Endodermal cell (in vitro differentiated cells): ENCODE results near the gene GAL3ST2. TPM values are rescaled to one million over a fixed set of nuclear protein-coding genes. Genes with fewer than 3 reads are reported as not detected.
"Not testable (repeated sequence)": the region's sequence is repeated elsewhere in the genome, so short reads cannot be mapped to it uniquely, and the experiment has no call there.

Experiments
- DNase-seq: peaks from one replicate; pipeline ENCODE4 v3.0.0-alpha.2; 2017
- H3K27ac ChIP-seq: 2 replicates; pipeline ENCODE4 v1.5.1; 2013; ENCODE audit warnings: mild to moderate bottlenecking, low read depth, low read length, moderate library complexity
- H3K27me3 ChIP-seq: 2 replicates; pipeline ENCODE4 v1.6.1; 2013; ENCODE audit warnings: mild to moderate bottlenecking, low read length, moderate library complexity; ENCODE audit not compliant: insufficient read depth, control insufficient read depth, poor library complexity, severe bottlenecking
- H3K36me3 ChIP-seq: 2 replicates; pipeline ENCODE4 v1.7.0; 2013; ENCODE audit warnings: mild to moderate bottlenecking, low read length, moderate library complexity; ENCODE audit not compliant: control insufficient read depth, insufficient read depth
- H3K4me1 ChIP-seq: one replicate; pipeline ENCODE4 v1.7.0; 2013; ENCODE audit warnings: low read length; ENCODE audit not compliant: control insufficient read depth, insufficient read depth
- H3K4me3 ChIP-seq: 2 replicates; pipeline ENCODE4 v1.5.1; 2013; ENCODE audit warnings: mild to moderate bottlenecking, low read length, moderate library complexity
- H3K9ac ChIP-seq: 2 replicates; pipeline ENCODE4 v1.6.1; 2013; ENCODE audit warnings: mild to moderate bottlenecking, low read length, moderate library complexity; ENCODE audit not compliant: poor library complexity, severe bottlenecking; ENCODE audit errors: extremely low read depth
- H3K9me3 ChIP-seq: 2 replicates; pipeline ENCODE4 v1.6.1; 2013; ENCODE audit warnings: mild to moderate bottlenecking, low read length, moderate library complexity; ENCODE audit not compliant: control insufficient read depth
- H3K27ac Mint-ChIP-seq: 2 replicates; pipeline ENCODE4 v1.8.0; 2020; ENCODE audit warnings: mixed read lengths
- H3K27me3 Mint-ChIP-seq: 2 replicates; pipeline ENCODE4 v1.8.0; 2021; ENCODE audit warnings: mild to moderate bottlenecking, mixed read lengths; ENCODE audit not compliant: insufficient read depth
- H3K36me3 Mint-ChIP-seq: 2 replicates; pipeline ENCODE4 v1.8.0; 2020; ENCODE audit warnings: low read depth, mixed read lengths
- H3K4me1 Mint-ChIP-seq: 2 replicates; pipeline ENCODE4 v1.8.0; 2020; ENCODE audit warnings: mixed read lengths
- H3K4me3 Mint-ChIP-seq: 2 replicates; pipeline ENCODE4 v1.8.0; 2020; ENCODE audit warnings: mild to moderate bottlenecking, moderate library complexity, mixed read lengths
- H3K9me3 Mint-ChIP-seq: 2 replicates; pipeline ENCODE4 v1.8.0; 2020; ENCODE audit warnings: mild to moderate bottlenecking, mixed read lengths
- WGBS, 2 experiments: methylation state at CpG; one replicate each; pipeline versions ENCODE4 v1.1.5 to v1.1.7; 2013; ENCODE audit warnings: missing lambda C conversion rate in 2 of 2, mixed read lengths in 1 of 2; ENCODE audit not compliant: insufficient coverage in 1 of 2, insufficient read length in 1 of 2; 5-methylcytosine and 5-hydroxymethylcytosine counted together
- total RNA-seq, 2 donors: library from RNA; stranded (reverse); fragmentation: NEBNext Ultra II Directional in 1 of 2; extraction: Animal tissue kit (Norgen Biotek cat#: 25700) in 1 of 2; gene quantifications; 2 replicates in 1 of 2; 3 replicates in 1 of 2; pipeline ENCODE4 v1.2.1, GENCODE V29; 2021
- TF ChIP-seq, protein P1 (sequence below): fragments of 200-600 bp; sonication (generic); conservative IDR thresholded peaks from 2 replicates; pipeline ENCODE4 v1.5.0; 2021; ENCODE audit warnings: antibody characterized with exemption, mild to moderate bottlenecking

The GAL3ST2 gene
- total RNA-seq, 2 donors from 2014 or later: 0.57 to 0.91 TPM

DNA sequence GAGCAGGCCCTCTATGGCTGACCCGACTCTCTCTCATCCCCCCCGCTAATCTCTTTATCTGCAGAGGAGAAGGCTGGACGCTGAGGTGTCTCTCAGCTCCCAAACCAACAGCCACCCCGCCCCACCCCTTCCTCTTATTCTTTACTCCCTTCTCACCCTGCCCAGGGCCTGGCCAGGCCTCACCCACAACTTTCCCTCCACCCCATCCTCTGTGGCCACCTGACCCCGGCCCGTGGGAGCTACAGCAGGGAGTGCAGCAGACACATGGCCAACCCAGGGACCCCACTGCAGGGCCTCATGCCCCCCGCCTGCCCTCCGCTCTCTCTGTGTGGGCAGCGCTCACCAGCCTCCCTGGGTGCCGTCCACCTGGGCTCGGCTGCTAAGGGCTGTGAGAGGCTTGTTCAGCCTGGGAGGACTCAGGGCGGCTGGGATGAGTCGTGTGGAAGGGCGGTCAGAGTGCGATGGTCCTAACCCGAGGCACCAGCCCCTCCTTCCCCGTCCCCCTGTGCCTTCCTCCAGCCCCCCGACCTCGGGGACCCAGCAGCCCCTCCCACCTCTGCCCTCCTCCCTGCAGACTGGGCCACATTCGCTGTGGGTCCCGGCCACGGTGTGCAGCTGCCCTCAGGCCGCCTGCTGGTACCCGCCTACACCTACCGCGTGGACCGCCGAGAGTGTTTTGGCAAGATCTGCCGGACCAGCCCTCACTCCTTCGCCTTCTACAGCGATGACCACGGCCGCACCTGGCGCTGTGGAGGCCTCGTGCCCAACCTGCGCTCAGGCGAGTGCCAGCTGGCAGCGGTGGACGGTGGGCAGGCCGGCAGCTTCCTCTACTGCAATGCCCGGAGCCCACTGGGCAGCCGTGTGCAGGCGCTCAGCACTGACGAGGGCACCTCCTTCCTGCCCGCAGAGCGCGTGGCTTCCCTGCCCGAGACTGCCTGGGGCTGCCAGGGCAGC lies 39.1 kb downstream of the GAL3ST2 start:
- Histone ChIP-seq H3K4me1 (no peaks in the 10 kb centered on the region), H3K9ac (no peak overlapping the region), H3K27ac (no peak overlapping the region), H3K36me3 (no peaks in the 10 kb centered on the region), H3K27me3 (no peaks in the 10 kb centered on the region), H3K4me3 (no peak overlapping the region), H3K9me3 (no peaks in the 10 kb centered on the region)
- H3K36me3 Mint-ChIP-seq: no peaks in the 10 kb centered on the region
- peak overlapping the region; percentile 10 for H3K27ac Mint-ChIP-seq
- H3K4me1 Mint-ChIP-seq: peaks cover 4% of the 10 kb centered on the region
- no peaks in the 10 kb centered on the region for H3K9me3 Mint-ChIP-seq
- TF ChIP-seq, protein P1, sequence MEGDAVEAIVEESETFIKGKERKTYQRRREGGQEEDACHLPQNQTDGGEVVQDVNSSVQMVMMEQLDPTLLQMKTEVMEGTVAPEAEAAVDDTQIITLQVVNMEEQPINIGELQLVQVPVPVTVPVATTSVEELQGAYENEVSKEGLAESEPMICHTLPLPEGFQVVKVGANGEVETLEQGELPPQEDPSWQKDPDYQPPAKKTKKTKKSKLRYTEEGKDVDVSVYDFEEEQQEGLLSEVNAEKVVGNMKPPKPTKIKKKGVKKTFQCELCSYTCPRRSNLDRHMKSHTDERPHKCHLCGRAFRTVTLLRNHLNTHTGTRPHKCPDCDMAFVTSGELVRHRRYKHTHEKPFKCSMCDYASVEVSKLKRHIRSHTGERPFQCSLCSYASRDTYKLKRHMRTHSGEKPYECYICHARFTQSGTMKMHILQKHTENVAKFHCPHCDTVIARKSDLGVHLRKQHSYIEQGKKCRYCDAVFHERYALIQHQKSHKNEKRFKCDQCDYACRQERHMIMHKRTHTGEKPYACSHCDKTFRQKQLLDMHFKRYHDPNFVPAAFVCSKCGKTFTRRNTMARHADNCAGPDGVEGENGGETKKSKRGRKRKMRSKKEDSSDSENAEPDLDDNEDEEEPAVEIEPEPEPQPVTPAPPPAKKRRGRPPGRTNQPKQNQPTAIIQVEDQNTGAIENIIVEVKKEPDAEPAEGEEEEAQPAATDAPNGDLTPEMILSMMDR: no peak
- no peaks in the 10 kb centered on the region for H3K27me3 Mint-ChIP-seq
- H3K4me3 Mint-ChIP-seq: no peak overlapping the region
- peak; percentile 39 for DNase-seq
- 90 to 96% methylated on average over 30 to 48 of the region's 48 CpGs for WGBS, 2 experiments

DNA sequence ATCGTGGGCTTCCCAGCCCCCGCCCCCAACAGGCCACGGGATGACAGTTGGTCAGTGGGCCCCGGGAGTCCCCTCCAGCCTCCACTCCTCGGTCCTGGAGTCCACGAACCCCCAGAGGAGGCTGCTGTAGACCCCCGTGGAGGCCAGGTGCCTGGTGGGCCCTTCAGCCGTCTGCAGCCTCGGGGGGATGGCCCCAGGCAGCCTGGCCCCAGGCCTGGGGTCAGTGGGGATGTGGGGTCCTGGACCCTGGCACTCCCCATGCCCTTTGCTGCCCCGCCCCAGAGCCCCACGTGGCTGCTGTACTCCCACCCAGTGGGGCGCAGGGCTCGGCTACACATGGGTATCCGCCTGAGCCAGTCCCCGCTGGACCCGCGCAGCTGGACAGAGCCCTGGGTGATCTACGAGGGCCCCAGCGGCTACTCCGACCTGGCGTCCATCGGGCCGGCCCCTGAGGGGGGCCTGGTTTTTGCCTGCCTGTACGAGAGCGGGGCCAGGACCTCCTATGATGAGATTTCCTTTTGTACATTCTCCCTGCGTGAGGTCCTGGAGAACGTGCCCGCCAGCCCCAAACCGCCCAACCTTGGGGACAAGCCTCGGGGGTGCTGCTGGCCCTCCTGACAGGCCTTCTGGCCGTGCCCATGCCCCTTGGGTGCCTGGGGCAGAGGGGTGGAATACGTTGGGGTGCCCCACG lies 40.0 kb downstream of the GAL3ST2 start:
- H3K27me3 ChIP-seq: no peaks in the 10 kb centered on the region
- Mint-ChIP-seq H3K9me3 (no peaks in the 10 kb centered on the region), H3K4me1 (peaks cover 8% of the 10 kb centered on the region), H3K27ac (no peak overlapping the region), H3K27me3 (no peaks in the 10 kb centered on the region), H3K4me3 (no peak overlapping the region), H3K36me3 (no peaks in the 10 kb centered on the region)
- DNase-seq: peak; percentile 45
- TF ChIP-seq, protein P1: no peak
- H3K4me3 ChIP-seq: no peak overlapping the region
- no peaks in the 10 kb centered on the region for H3K36me3 ChIP-seq
- 88% methylated on average over 15 to 33 of the region's 33 CpGs for WGBS, 2 experiments
- H3K9me3 ChIP-seq: no peaks in the 10 kb centered on the region
- no peaks in the 10 kb centered on the region for H3K4me1 ChIP-seq
- H3K9ac ChIP-seq: no peak overlapping the region
- H3K27ac ChIP-seq: no peak overlapping the region

GRCh38 chr2:241817126-241817820 lies 40.7 kb downstream of the GAL3ST2 start:
- Histone ChIP-seq H3K27ac (no peak overlapping the region), H3K9me3 (peaks cover under 1% of the 10 kb centered on the region), H3K36me3 (no peaks in the 10 kb centered on the region), H3K9ac (no peak overlapping the region), H3K4me1 (no peaks in the 10 kb centered on the region), H3K4me3 (no peak overlapping the region), H3K27me3 (no peaks in the 10 kb centered on the region)
- no peak overlapping the region for H3K4me3 Mint-ChIP-seq
- H3K27ac Mint-ChIP-seq: no peak overlapping the region
- H3K36me3 Mint-ChIP-seq: no peaks in the 10 kb centered on the region
- TF ChIP-seq, protein P1: no peak
- peak; percentile 51 for DNase-seq
- H3K27me3 Mint-ChIP-seq: no peaks in the 10 kb centered on the region
- no peaks in the 10 kb centered on the region for H3K9me3 Mint-ChIP-seq
- WGBS, 2 experiments: 78 to 82% methylated on average over 6 to 16 of the region's 16 CpGs
- peaks cover 8% of the 10 kb centered on the region for H3K4me1 Mint-ChIP-seq

GRCh38 chr2:241817821-241818215 lies 41.2 kb downstream of the GAL3ST2 start:
- not testable (repeated sequence) for H3K27ac ChIP-seq, DNase-seq, H3K27me3 Mint-ChIP-seq, H3K4me3 Mint-ChIP-seq, H3K36me3 Mint-ChIP-seq, H3K36me3 ChIP-seq, H3K27ac Mint-ChIP-seq, H3K4me1 Mint-ChIP-seq, H3K4me1 ChIP-seq, H3K27me3 ChIP-seq, H3K9me3 Mint-ChIP-seq, H3K9ac ChIP-seq, H3K4me3 ChIP-seq, H3K9me3 ChIP-seq
- WGBS, 2 experiments: 90 to 93% methylated on average over 8 to 10 of the region's 10 CpGs
